Measurements from ENCODE around the gene RBM4. TPM values are rescaled to one million over a fixed set of nuclear protein-coding genes. Genes with fewer than 3 reads are reported as not detected.

RBM4 gene
- total RNA-seq, 4 donors from 2014 or later: 62.4 to 117 (median 69.2) TPM

- Histone ChIP-seq H3K27me3 (no peaks in the 10 kb centered on the region), H3K27ac (peak within 1 kb of the TSS; percentile 96 to 99 (median 98)), H3K4me3 (peak within 1 kb of the TSS; percentile 77 to 89 (median 86)), H3K9me3 (no peaks in the 10 kb centered on the region), H3K36me3 (no peaks in the 10 kb centered on the region), H3K4me1 (peaks cover 18 to 31% of the 10 kb centered on the region in 2 donors)
- TF ChIP-seq CTCF (IDR thresholded peaks at IDR 0.05 in 4 of 5, conservative IDR thresholded peaks at IDR 0.05 in 1 of 5) (no peak), POLR2A (IDR thresholded peaks at IDR 0.05) (peak; percentile 87 to 96)
- ATAC-seq: peak; percentile 88 to 89
- intact Hi-C loops (cut with DNase I; ENCODE audit: low total_unique reads): loop anchor here (1.0 to 5.0 kb wide), 7 partner anchors 39 to 211 kb away; partner anchors contain the start of genes ACTN3, CCDC87, CCS and DPP3
- in situ Hi-C loops (cut with MboI; ENCODE audit: low sequenced_read_pairs in 4 of 4): loop anchor here (5.0 to 25.0 kb wide), 4 partner anchors 93 to 265 kb away; partner anchors contain the start of gene NPAS4 (in 2 of the 4)
- DNase-seq: peak; percentile 95 to 96
These were observed 39.3 kb downstream of the RBM4 start, which contains the start of gene RBM4B for GRCh38 chr11:66677599-66678375. Gene RBM4B (minus strand): TSS chr11:66677887. CDS start chr11:66677079, 808 bp downstream.

DNA sequence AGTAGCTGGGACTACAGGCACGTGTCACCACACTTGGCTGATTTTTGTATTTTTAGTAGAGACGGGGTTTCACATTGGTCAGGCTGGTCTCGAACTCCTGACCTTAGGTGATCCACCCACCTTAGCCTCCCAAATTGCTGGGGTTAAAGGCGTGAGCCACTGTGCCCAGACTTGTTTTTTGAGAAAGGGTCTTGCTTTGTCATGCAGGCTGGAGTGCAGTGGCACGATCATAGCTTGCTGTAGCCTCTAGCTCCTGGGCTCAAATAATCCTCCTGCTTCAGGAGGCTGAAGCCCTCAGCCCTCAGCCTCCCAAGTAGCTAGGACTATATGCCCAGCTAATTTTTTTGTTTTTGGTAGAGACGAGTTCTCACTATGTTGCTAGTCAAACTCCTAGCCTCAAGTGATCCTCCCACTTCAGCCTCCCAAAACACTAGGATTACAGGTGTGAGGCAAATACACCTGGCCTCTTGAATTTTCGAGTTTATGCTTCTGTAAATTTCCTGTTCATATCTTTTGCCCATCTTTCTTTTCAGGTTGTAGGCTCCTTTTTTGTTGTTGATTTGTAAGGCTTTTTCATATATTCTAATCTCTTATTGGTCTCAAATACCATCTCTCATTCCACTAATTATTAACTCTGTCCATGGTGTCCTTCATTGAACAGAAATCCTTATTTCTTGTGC is 42.6 kb downstream of the RBM4 start:
- H3K4me1 ChIP-seq: peaks cover 7 to 12% of the 10 kb centered on the region in 2 donors
- no peak for DNase-seq
- no peaks in the 10 kb centered on the region for H3K9me3 ChIP-seq
- no peak overlapping the region for H3K4me3 ChIP-seq
- no peaks in the 10 kb centered on the region for H3K27me3 ChIP-seq
- H3K27ac ChIP-seq: no peak overlapping the region
- ATAC-seq: no peak
- no peaks in the 10 kb centered on the region for H3K36me3 ChIP-seq
- intact Hi-C loops (cut with DNase I; ENCODE audit: low total_unique reads) (no loop called here), in situ Hi-C loops (cut with MboI; ENCODE audit: low sequenced_read_pairs in 4 of 4) (loop anchor here in 2 of 4 donors (5.0 to 25.0 kb wide), 2 partner anchors 99 to 269 kb away; partner anchors contain the start of gene NPAS4 (in 2 of the 2))
- TF ChIP-seq POLR2A (IDR thresholded peaks at IDR 0.05) (no peak), CTCF (IDR thresholded peaks at IDR 0.05 in 4 of 5, conservative IDR thresholded peaks at IDR 0.05 in 1 of 5) (no peak)

GRCh38 chr11:66683877-66684276 is 45.4 kb downstream of the RBM4 start:
- ATAC-seq (no peak), DNase-seq (no peak)
- in situ Hi-C loops (cut with MboI; ENCODE audit: low sequenced_read_pairs in 4 of 4) (loop anchor here in 2 of 4 donors (5.0 to 25.0 kb wide), 2 partner anchors 102 to 272 kb away; partner anchors contain the start of gene NPAS4 (in 2 of the 2)), intact Hi-C loops (cut with DNase I; ENCODE audit: low total_unique reads) (no loop called here)
- no peak overlapping the region for H3K4me3 ChIP-seq
- no peaks in the 10 kb centered on the region for H3K9me3 ChIP-seq
- H3K4me1 ChIP-seq: no peaks in the 10 kb centered on the region
- H3K36me3 ChIP-seq: no peaks in the 10 kb centered on the region
- H3K27me3 ChIP-seq: no peaks in the 10 kb centered on the region
- no peak overlapping the region for H3K27ac ChIP-seq
- TF ChIP-seq CTCF (IDR thresholded peaks at IDR 0.05 in 4 of 5, conservative IDR thresholded peaks at IDR 0.05 in 1 of 5) (no peak), POLR2A (IDR thresholded peaks at IDR 0.05) (no peak)

- H3K27ac ChIP-seq: no peak overlapping the region
- no peak overlapping the region for H3K4me3 ChIP-seq
- no peak for DNase-seq
- ATAC-seq: no peak
- no peaks in the 10 kb centered on the region for H3K9me3 ChIP-seq
- intact Hi-C loops (cut with DNase I; ENCODE audit: low total_unique reads): no loop called here
- no peaks in the 10 kb centered on the region for H3K4me1 ChIP-seq
- no peaks in the 10 kb centered on the region for H3K27me3 ChIP-seq
- no peaks in the 10 kb centered on the region for H3K36me3 ChIP-seq
- TF ChIP-seq CTCF (IDR thresholded peaks at IDR 0.05 in 4 of 5, conservative IDR thresholded peaks at IDR 0.05 in 1 of 5): no peak
- no peak for TF ChIP-seq POLR2A (IDR thresholded peaks at IDR 0.05)
- in situ Hi-C loops (cut with MboI; ENCODE audit: low sequenced_read_pairs in 4 of 4): loop anchor here in 2 of 4 donors (5.0 to 25.0 kb wide), 2 partner anchors 102 to 272 kb away; partner anchors contain the start of gene NPAS4 (in 2 of the 2)
These were observed 46.1 kb downstream of the RBM4 start for GRCh38 chr11:66684635-66685034.

Data from gastrocnemius medialis (tissue), 4 donors.